ENCODE results near the gene PAK1IP1. TPM values are rescaled to one million over a fixed set of nuclear protein-coding genes. Genes with fewer than 3 reads are reported as not detected.
"Not testable (repeated sequence)": the region's sequence is repeated elsewhere in the genome, so short reads cannot be mapped to it uniquely, and the experiment has no call there.

PAK1IP1 gene
- total RNA-seq, 1 donor from 2014 or later, result 15.5 TPM

GRCh38 chr6:10725716-10726115 is 30.9 kb downstream of the PAK1IP1 start:
- no peak for TF ChIP-seq CTCF (IDR thresholded peaks at IDR 0.05; ENCODE audit: unreplicated experiment)
- H3K4me3 Mint-ChIP-seq, result no peak overlapping the region
- H3K27ac Mint-ChIP-seq, result peak overlapping the region; percentile 61
- DNase-seq (ENCODE audit: low spot score in 2 of 2, unreplicated experiment in 2 of 2), result no peak
- peaks cover 24% of the 10 kb centered on the region for H3K36me3 Mint-ChIP-seq
- no peaks in the 10 kb centered on the region for H3K9me3 Mint-ChIP-seq
- peaks cover 28% of the 10 kb centered on the region for H3K4me1 Mint-ChIP-seq
- no peaks in the 10 kb centered on the region for H3K27me3 Mint-ChIP-seq (ENCODE audit: low read depth)

DNA sequence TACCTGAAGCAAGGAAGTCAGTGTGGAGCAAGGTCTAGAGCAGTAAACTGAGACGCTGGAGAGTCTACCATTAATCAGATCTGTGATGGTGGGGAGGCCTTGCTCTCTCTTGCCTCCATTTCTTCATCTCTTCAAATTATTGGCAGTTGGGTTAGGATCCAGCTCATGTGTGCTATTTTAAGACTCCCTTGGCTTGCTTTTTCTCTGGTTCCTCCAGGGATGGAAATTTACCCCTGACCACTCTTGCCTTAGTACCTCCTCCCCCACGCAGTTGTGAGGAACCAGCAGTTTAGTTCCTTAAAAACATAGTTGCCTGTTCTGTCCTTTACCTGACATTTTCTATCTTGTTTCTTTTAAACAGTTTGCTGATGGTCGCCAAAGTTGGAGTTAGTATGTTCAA is 35.5 kb downstream of the PAK1IP1 start:
- H3K27me3 Mint-ChIP-seq (ENCODE audit: low read depth), result no peaks in the 10 kb centered on the region

DNA sequence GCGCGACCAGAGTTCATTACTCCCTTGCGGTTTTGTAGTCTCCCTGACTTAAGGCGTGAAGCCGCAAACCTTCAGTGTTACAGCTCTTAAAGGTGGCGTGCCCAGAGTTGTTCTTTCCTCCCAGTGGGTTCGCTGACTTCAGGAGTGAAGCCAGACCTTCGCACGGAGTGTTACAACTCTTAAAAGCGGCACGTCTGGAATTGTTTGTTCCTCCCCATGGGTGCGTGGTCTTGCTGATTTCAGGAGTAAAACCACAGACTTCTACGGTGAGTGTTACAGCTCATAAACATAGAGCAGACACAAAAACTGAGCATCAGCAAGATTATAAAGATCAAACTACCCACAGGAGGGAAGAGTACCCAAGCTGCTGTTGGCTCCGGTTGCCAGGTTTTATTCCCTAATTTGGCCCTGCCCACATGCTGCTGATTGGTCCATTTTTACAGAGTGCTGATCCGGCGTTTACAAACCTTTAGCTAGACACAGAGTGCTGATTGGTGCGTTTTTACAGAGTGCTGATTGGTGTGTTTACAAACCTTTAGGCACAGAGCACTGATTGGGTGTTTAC is 38.5 kb downstream of the PAK1IP1 start:
- TF ChIP-seq CTCF (IDR thresholded peaks at IDR 0.05; ENCODE audit: unreplicated experiment), result no peak
- Mint-ChIP-seq H3K4me1 (peaks cover 8% of the 10 kb centered on the region), H3K27ac (peak overlapping the region; percentile 85), H3K9me3 (no peaks in the 10 kb centered on the region), H3K27me3 (ENCODE audit: low read depth) (no peaks in the 10 kb centered on the region), H3K36me3 (peaks cover 32% of the 10 kb centered on the region), H3K4me3 (no peak overlapping the region)
- no peak for DNase-seq (ENCODE audit: low spot score in 2 of 2, unreplicated experiment in 2 of 2)

More for the DNA sequence above, 35.5 kb downstream of the PAK1IP1 start:
- no peaks in the 10 kb centered on the region for H3K9me3 Mint-ChIP-seq
- peaks cover 41% of the 10 kb centered on the region for H3K36me3 Mint-ChIP-seq
- no peak overlapping the region for H3K4me3 Mint-ChIP-seq
- DNase-seq (ENCODE audit: low spot score in 2 of 2, unreplicated experiment in 2 of 2), result peak in 1 of 2 experiments; percentile 1
- H3K4me1 Mint-ChIP-seq, result peaks cover 9% of the 10 kb centered on the region
- peak overlapping the region; percentile 4 for H3K27ac Mint-ChIP-seq
- TF ChIP-seq CTCF (IDR thresholded peaks at IDR 0.05; ENCODE audit: unreplicated experiment), result no peak

DNA sequence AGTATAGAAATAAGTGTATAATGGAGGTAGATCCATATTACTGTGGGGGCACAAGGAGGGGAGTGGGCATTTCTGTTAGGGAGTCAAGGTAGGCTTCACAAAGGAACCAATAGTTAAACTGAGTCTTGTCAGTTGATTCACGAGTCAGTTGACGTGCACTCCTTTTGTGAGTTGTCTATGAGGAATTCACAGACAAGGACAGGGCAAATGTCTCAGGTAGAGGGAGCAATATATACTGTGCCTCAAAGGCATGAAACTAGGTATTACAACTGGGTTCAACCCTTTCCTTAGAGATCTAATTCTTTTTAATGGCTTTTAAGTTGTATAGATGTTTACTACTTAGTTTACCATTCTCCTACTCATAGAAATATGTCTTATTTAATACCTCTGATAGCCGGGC is 39.1 kb downstream of the PAK1IP1 start:
- peak overlapping the region; percentile 85 for H3K27ac Mint-ChIP-seq

GRCh38 chr6:10736731-10737130 is 42.0 kb downstream of the PAK1IP1 start:
- no peak for TF ChIP-seq CTCF (IDR thresholded peaks at IDR 0.05; ENCODE audit: unreplicated experiment)
- Mint-ChIP-seq H3K27me3 (ENCODE audit: low read depth) (no peaks in the 10 kb centered on the region), H3K4me1 (peaks cover 8% of the 10 kb centered on the region), H3K36me3 (peaks cover 22% of the 10 kb centered on the region), H3K4me3 (no peak overlapping the region), H3K27ac (no peak overlapping the region), H3K9me3 (no peaks in the 10 kb centered on the region)
- no peak for DNase-seq (ENCODE audit: low spot score in 2 of 2, unreplicated experiment in 2 of 2)

More for the DNA sequence above, 39.1 kb downstream of the PAK1IP1 start:
- H3K4me1 Mint-ChIP-seq, result peaks cover 8% of the 10 kb centered on the region
- H3K27me3 Mint-ChIP-seq (ENCODE audit: low read depth), result no peaks in the 10 kb centered on the region
- peaks cover 25% of the 10 kb centered on the region for H3K36me3 Mint-ChIP-seq
- no peak overlapping the region for H3K4me3 Mint-ChIP-seq
- no peaks in the 10 kb centered on the region for H3K9me3 Mint-ChIP-seq
- no peak for TF ChIP-seq CTCF (IDR thresholded peaks at IDR 0.05; ENCODE audit: unreplicated experiment)
- no peak for DNase-seq (ENCODE audit: low spot score in 2 of 2, unreplicated experiment in 2 of 2)

- Mint-ChIP-seq H3K4me1 (peaks cover 3% of the 10 kb centered on the region), H3K27me3 (ENCODE audit: low read depth) (no peaks in the 10 kb centered on the region), H3K9me3 (no peaks in the 10 kb centered on the region), H3K36me3 (peaks cover 5% of the 10 kb centered on the region), H3K4me3 (no peak overlapping the region), H3K27ac (no peak overlapping the region)
- no peak for TF ChIP-seq CTCF (IDR thresholded peaks at IDR 0.05; ENCODE audit: unreplicated experiment)
- DNase-seq (ENCODE audit: low spot score in 2 of 2, unreplicated experiment in 2 of 2), result no peak
Observed at GRCh38 chr6:10740061-10740460, 45.3 kb downstream of the PAK1IP1 start.

DNA sequence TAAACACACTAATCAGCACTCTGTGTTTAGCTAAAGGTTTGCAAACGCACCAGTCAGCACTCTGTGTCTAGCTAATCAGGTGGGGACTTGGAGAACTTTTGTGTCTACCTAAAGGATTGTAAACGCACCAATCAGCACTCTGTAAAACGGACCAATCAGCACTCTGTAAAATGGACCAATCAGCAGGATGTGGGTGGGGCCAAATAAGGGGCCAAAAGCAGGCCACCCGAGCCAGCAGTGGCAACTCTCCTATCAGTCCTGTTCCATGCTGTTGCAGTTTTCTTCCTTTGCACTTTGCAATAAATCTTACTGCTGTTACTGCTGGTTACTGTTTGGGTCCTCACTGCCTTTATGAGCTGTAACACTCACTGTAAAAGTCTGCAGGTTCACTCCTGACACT is 46.9 kb downstream of the PAK1IP1 start:
- not testable (repeated sequence) for H3K4me1 Mint-ChIP-seq; H3K27me3 Mint-ChIP-seq (ENCODE audit: low read depth); H3K36me3 Mint-ChIP-seq; DNase-seq (ENCODE audit: low spot score in 2 of 2, unreplicated experiment in 2 of 2); H3K9me3 Mint-ChIP-seq; H3K27ac Mint-ChIP-seq; H3K4me3 Mint-ChIP-seq
